HEK293 (cell line): ENCODE data around the gene IL23R.

Experiments
- CTCF ChIA-PET: fragments of 350-600 bp; formaldehyde crosslinking; extraction: SDS; loops from one replicate; lab custom pipeline; 2021; ENCODE audit warnings: antibody characterized with exemption; lab: Yijun Ruan, JAX
- POLR2A ChIA-PET: fragments of 300-600 bp; formaldehyde crosslinking; extraction: SDS; loops from one replicate; lab custom pipeline; 2020; ENCODE audit warnings: antibody characterized with exemption, inconsistent platforms; lab: Yijun Ruan, JAX
- H3K27ac ChIP-seq: fragments of 200-500 bp; sonication (Bioruptor generic); 2 replicates; pipeline ENCODE4 v1.5.1; 2014; ENCODE audit warnings: low read depth, low read length, control low read depth, inconsistent platforms; ENCODE audit errors: extremely low read depth
- H3K36me3 ChIP-seq, 2 experiments: fragments of 200-500 bp in 1 of 2; sonication (Bioruptor generic) in 1 of 2; 1 replicate in 1 of 2; 2 replicates in 1 of 2; pipeline ENCODE4 v1.5.1; 2014 to 2017; ENCODE audit warnings: inconsistent platforms in 2 of 2, low read length in 2 of 2; ENCODE audit not compliant: control insufficient read depth in 2 of 2, insufficient read depth in 1 of 2
- H3K4me1 ChIP-seq: fragments of 200-500 bp; sonication (Bioruptor generic); 2 replicates; pipeline ENCODE4 v1.5.1; 2014; ENCODE audit warnings: mild to moderate bottlenecking, low read length, inconsistent platforms; ENCODE audit not compliant: control insufficient read depth, insufficient read depth
- H3K4me3 ChIP-seq: 2 replicates; pipeline ENCODE4 v1.5.1; 2011; ENCODE audit warnings: low read depth, mild to moderate bottlenecking, control low read depth, low read length, moderate library complexity
- H3K9me3 ChIP-seq: fragments of 200-500 bp; sonication (Bioruptor generic); 2 replicates; pipeline ENCODE4 v1.5.1; 2014; ENCODE audit warnings: low read depth, low read length, inconsistent platforms; ENCODE audit not compliant: control insufficient read depth, insufficient read depth
- SETDB1 ChIP-seq: IDR thresholded peaks from one replicate; pipeline ENCODE4 v1.6.1; 2017; ENCODE audit warnings: mild to moderate bottlenecking, low read length, moderate library complexity, mixed read lengths; ENCODE audit not compliant: insufficient read length
- SP3 ChIP-seq: fragments of 450-650 bp; formaldehyde crosslinking; IDR thresholded peaks from 2 replicates; pipeline ENCODE4 v1.5.1; 2016; ENCODE audit warnings: missing biosample characterization, missing genetic modification characterization
- WT1 ChIP-seq: fragments of 450-650 bp; formaldehyde crosslinking; IDR thresholded peaks from 2 replicates; pipeline ENCODE4 v1.5.1; 2016; ENCODE audit warnings: missing biosample characterization, missing genetic modification characterization
- ZBTB17 ChIP-seq: fragments of 450-650 bp; formaldehyde crosslinking; IDR thresholded peaks from 2 replicates; pipeline ENCODE4 v1.5.1; 2016; ENCODE audit warnings: missing biosample characterization, missing genetic modification characterization
- ZBTB20 ChIP-seq: fragments of 450-650 bp; formaldehyde crosslinking; IDR thresholded peaks from 2 replicates; pipeline ENCODE4 v1.5.1; 2016; ENCODE audit warnings: missing biosample characterization, missing genetic modification characterization
- ZFP3 ChIP-seq: fragments of 450-650 bp; formaldehyde crosslinking; IDR thresholded peaks from 2 replicates; pipeline ENCODE4 v1.5.1; 2016; ENCODE audit warnings: low read depth, missing biosample characterization, missing genetic modification characterization
- ZNF140 ChIP-seq: fragments of 450-650 bp; formaldehyde crosslinking; IDR thresholded peaks from 2 replicates; pipeline ENCODE4 v1.5.1; 2016; ENCODE audit warnings: missing biosample characterization, missing genetic modification characterization
- ZNF146 ChIP-seq: fragments of 450-650 bp; formaldehyde crosslinking; IDR thresholded peaks from 2 replicates; pipeline ENCODE4 v1.5.1; 2016; ENCODE audit warnings: missing biosample characterization, missing genetic modification characterization
- ZNF155 ChIP-seq: fragments of 450-650 bp; formaldehyde crosslinking; IDR thresholded peaks from 2 replicates; pipeline ENCODE4 v1.5.1; 2016; ENCODE audit warnings: missing biosample characterization, missing genetic modification characterization
- ZNF211 ChIP-seq: fragments of 450-650 bp; formaldehyde crosslinking; IDR thresholded peaks from 2 replicates; pipeline ENCODE4 v1.5.1; 2016; ENCODE audit warnings: low read depth, missing biosample characterization, missing genetic modification characterization
- ZNF239 ChIP-seq: fragments of 450-650 bp; formaldehyde crosslinking; IDR thresholded peaks from 2 replicates; pipeline ENCODE4 v1.5.1; 2016; ENCODE audit warnings: missing biosample characterization, missing genetic modification characterization
- ZNF404 ChIP-seq: fragments of 450-650 bp; formaldehyde crosslinking; IDR thresholded peaks from 2 replicates; pipeline ENCODE4 v1.5.1; 2017; ENCODE audit warnings: missing biosample characterization, missing genetic modification characterization
- ZNF658 ChIP-seq: fragments of 450-650 bp; formaldehyde crosslinking; IDR thresholded peaks from 2 replicates; pipeline ENCODE4; 2016; ENCODE audit warnings: missing biosample characterization, missing genetic modification characterization
- ZNF791 ChIP-seq: fragments of 450-650 bp; formaldehyde crosslinking; IDR thresholded peaks from 2 replicates; pipeline ENCODE4 v1.5.1; 2016; ENCODE audit warnings: missing biosample characterization, missing genetic modification characterization
- ZNF837 ChIP-seq: fragments of 450-650 bp; formaldehyde crosslinking; IDR thresholded peaks from 2 replicates; pipeline ENCODE4 v1.5.1; 2016; ENCODE audit warnings: missing biosample characterization, missing genetic modification characterization
- TF ChIP-seq, protein P1 (sequence below): fragments of 450-650 bp; formaldehyde crosslinking; IDR thresholded peaks from 2 replicates; pipeline ENCODE4 v1.5.1; 2016; ENCODE audit warnings: missing biosample characterization, missing genetic modification characterization
- TF ChIP-seq, protein P2 (sequence below): fragments of 450-650 bp; formaldehyde crosslinking; IDR thresholded peaks from 2 replicates; pipeline ENCODE4 v1.5.1; 2016; ENCODE audit warnings: missing biosample characterization, missing genetic modification characterization, borderline replicate concordance
- TF ChIP-seq, protein P3 (sequence below): fragments of 450-650 bp; formaldehyde crosslinking; optimal IDR thresholded peaks from 2 replicates; pipeline ENCODE3; 2016; ENCODE audit warnings: missing biosample characterization, mild to moderate bottlenecking, missing genetic modification characterization
- TF ChIP-seq, protein P4 (sequence below): fragments of 450-650 bp; formaldehyde crosslinking; IDR thresholded peaks from 2 replicates; pipeline ENCODE4; 2016; ENCODE audit warnings: missing biosample characterization, missing genetic modification characterization
- TF ChIP-seq, protein P5 (sequence below): fragments of 450-650 bp; formaldehyde crosslinking; IDR thresholded peaks from 2 replicates; pipeline ENCODE4 v1.5.1; 2016; ENCODE audit warnings: missing biosample characterization, missing genetic modification characterization

Gene IL23R

DNA sequence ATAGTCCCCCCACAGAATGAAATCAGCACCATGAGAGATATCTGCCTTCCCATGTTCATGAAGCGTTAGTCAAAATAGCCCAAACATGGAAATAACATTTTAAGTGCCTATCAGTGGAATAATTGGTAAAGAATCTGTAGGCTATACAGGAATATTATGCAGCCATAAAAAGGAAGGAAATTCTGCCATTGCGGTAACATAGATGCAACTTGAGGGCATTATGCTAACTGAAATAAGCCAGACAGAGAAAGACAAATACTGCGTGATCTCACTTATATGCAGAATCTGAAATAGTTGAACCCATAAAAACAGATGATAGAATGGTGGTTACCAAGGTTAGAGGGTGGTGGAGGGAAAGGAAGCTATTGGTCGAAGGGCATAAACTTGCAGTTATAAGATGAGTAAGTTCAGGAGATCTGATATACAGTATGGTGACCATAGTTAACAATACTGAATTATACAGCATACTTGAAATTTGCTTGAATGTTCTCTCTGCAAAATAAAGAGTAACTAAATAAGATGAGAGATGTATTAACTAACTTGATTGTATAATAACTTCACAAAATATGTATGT lies 699 bp upstream of the IL23R start:
- H3K4me1 ChIP-seq: no peaks in the 10 kb centered on the region
- POLR2A ChIA-PET: no interaction called here
- H3K36me3 ChIP-seq: no peaks in the 10 kb centered on the region
- TF ChIP-seq, protein P1, sequence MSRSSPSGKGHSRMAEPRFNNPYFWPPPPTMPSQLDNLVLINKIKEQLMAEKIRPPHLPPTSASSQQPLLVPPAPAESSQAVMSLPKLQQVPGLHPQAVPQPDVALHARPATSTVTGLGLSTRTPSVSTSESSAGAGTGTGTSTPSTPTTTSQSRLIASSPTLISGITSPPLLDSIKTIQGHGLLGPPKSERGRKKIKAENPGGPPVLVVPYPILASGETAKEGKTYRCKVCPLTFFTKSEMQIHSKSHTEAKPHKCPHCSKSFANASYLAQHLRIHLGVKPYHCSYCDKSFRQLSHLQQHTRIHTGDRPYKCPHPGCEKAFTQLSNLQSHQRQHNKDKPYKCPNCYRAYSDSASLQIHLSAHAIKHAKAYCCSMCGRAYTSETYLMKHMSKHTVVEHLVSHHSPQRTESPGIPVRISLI (tag by site-specific recombination): no peak
- TF ChIP-seq ZNF211 (tag by site-specific recombination) (no peak), ZNF146 (tag by site-specific recombination) (peak; percentile 50; the same call in 1 of the 2 replicates)
- H3K4me3 ChIP-seq: no peak overlapping the region
- H3K27ac ChIP-seq: no peak overlapping the region
- CTCF ChIA-PET: interaction anchor here (1.1 kb wide), 1 partner anchor 169 kb away, joined by 7 read pairs; no protein-coding TSS in a partner anchor
- H3K9me3 ChIP-seq: no peaks in the 10 kb centered on the region

DNA sequence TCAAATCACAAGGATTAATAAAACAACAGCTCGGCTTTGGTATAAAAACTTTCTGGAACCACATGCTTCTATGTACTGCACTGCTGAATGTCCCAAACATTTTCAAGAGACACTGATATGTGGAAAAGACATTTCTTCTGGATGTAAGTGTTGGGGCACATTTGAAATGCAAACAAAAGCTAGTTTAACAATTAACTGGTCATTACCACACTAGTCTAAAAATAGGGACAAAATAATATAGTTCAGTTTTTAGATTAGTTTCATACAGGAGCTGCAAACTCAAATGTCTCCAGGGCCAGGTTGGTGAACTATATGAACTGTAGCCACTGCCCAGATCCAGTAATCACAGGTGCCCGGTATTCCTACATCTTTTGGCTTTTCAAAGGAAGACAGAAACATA lies 3.2 kb downstream of the IL23R start:
- no peaks in the 10 kb centered on the region for H3K36me3 ChIP-seq
- no peaks in the 10 kb centered on the region for H3K4me1 ChIP-seq
- no peaks in the 10 kb centered on the region for H3K9me3 ChIP-seq
- H3K4me3 ChIP-seq: no peak overlapping the region
- no peak overlapping the region for H3K27ac ChIP-seq
- no peak for TF ChIP-seq ZNF140 (tag by site-specific recombination)
- TF ChIP-seq, protein P2, sequence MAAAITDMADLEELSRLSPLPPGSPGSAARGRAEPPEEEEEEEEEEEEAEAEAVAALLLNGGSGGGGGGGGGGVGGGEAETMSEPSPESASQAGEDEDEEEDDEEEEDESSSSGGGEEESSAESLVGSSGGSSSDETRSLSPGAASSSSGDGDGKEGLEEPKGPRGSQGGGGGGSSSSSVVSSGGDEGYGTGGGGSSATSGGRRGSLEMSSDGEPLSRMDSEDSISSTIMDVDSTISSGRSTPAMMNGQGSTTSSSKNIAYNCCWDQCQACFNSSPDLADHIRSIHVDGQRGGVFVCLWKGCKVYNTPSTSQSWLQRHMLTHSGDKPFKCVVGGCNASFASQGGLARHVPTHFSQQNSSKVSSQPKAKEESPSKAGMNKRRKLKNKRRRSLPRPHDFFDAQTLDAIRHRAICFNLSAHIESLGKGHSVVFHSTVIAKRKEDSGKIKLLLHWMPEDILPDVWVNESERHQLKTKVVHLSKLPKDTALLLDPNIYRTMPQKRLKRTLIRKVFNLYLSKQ (tag by site-specific recombination): no peak
- TF ChIP-seq ZNF791 (tag by site-specific recombination): no peak
- no peak for TF ChIP-seq ZNF837 (tag by site-specific recombination)
- TF ChIP-seq, protein P1 (tag by site-specific recombination): no peak
- TF ChIP-seq, protein P3, sequence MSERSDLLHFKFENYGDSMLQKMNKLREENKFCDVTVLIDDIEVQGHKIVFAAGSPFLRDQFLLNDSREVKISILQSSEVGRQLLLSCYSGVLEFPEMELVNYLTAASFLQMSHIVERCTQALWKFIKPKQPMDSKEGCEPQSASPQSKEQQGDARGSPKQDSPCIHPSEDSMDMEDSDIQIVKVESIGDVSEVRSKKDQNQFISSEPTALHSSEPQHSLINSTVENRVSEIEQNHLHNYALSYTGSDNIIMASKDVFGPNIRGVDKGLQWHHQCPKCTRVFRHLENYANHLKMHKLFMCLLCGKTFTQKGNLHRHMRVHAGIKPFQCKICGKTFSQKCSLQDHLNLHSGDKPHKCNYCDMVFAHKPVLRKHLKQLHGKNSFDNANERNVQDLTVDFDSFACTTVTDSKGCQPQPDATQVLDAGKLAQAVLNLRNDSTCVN (tag by site-specific recombination): no peak
- TF ChIP-seq ZNF658 (tag by site-specific recombination): no peak
- no peak for TF ChIP-seq ZNF239 (tag by site-specific recombination)
- ChIA-PET CTCF (interaction anchor here (0.5 kb wide), 1 partner anchor 12 kb away, joined by 3 read pairs; no protein-coding TSS in a partner anchor), POLR2A (no interaction called here)

DNA sequence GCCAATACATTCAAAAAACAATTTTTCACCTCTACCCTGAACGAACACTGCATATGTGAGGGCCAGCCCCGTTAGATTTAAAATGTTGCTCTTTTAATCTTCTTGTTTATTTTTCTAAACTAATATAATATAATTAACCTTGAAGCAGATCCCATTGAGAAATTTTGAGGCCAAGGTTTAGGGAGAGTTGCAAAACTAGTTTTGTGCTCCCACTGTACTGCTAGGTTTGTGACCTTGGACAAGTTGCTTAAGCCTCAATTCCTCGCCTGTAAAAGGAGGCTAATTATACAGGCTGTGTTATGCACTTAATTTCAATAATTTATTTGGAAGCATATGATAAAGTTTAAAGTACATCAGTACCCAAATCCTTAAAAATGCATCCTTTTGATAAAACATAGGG lies 3.7 kb downstream of the IL23R start:
- Histone ChIP-seq H3K4me3 (no peak overlapping the region), H3K9me3 (no peaks in the 10 kb centered on the region), H3K27ac (no peak overlapping the region), H3K36me3 (no peaks in the 10 kb centered on the region), H3K4me1 (no peaks in the 10 kb centered on the region)
- no peak for TF ChIP-seq ZNF404 (tag by site-specific recombination)
- TF ChIP-seq, protein P4, sequence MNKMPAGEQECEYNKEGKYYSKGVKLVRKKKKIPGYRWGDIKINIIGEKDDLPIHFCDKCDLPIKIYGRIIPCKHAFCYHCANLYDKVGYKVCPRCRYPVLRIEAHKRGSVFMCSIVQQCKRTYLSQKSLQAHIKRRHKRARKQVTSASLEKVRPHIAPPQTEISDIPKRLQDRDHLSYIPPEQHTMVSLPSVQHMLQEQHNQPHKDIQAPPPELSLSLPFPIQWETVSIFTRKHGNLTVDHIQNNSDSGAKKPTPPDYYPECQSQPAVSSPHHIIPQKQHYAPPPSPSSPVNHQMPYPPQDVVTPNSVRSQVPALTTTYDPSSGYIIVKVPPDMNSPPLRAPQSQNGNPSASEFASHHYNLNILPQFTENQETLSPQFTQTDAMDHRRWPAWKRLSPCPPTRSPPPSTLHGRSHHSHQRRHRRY (tag by site-specific recombination): no peak
- TF ChIP-seq ZNF140 (tag by site-specific recombination): no peak
- TF ChIP-seq ZBTB17: no peak
- no peak for TF ChIP-seq WT1 (tag by site-specific recombination)
- no peak for TF ChIP-seq ZNF155 (tag by site-specific recombination)
- TF ChIP-seq SP3: no peak
- TF ChIP-seq, protein P5, sequence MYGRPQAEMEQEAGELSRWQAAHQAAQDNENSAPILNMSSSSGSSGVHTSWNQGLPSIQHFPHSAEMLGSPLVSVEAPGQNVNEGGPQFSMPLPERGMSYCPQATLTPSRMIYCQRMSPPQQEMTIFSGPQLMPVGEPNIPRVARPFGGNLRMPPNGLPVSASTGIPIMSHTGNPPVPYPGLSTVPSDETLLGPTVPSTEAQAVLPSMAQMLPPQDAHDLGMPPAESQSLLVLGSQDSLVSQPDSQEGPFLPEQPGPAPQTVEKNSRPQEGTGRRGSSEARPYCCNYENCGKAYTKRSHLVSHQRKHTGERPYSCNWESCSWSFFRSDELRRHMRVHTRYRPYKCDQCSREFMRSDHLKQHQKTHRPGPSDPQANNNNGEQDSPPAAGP: no peak
- no peak for TF ChIP-seq SETDB1
- TF ChIP-seq ZFP3 (tag by site-specific recombination): no peak
- no peak for TF ChIP-seq ZBTB20 (tag by site-specific recombination)
- ChIA-PET POLR2A (no interaction called here), CTCF (no interaction called here)
